ENCODE data around the gene KCNJ18.
"Not testable (repeated sequence)": the region's sequence is repeated elsewhere in the genome, so short reads cannot be mapped to it uniquely, and the experiment has no call there.

The KCNJ18 gene

GRCh38 chr17:21686165-21687015, 5.9 kb upstream of the KCNJ18 start:
- no peak for FAIRE-seq

GRCh38 chr17:21687136-21687953, 5.0 kb upstream of the KCNJ18 start:
- FAIRE-seq, result no peak

- no peak for FAIRE-seq
Measured at GRCh38 chr17:21688293-21688949, 3.9 kb upstream of the KCNJ18 start.

- no peak for FAIRE-seq
Measured at GRCh38 chr17:21689604-21690003, 2.7 kb upstream of the KCNJ18 start.

- FAIRE-seq, result not testable (repeated sequence)
Measured at GRCh38 chr17:21690811-21691210, 1.5 kb upstream of the KCNJ18 start.

- FAIRE-seq, result not testable (repeated sequence)
Measured at GRCh38 chr17:21691481-21691880, 842 bp upstream of the KCNJ18 start.

- not testable (repeated sequence) for FAIRE-seq
Measured at GRCh38 chr17:21692704-21693065, 362 bp downstream of the KCNJ18 start.

GRCh38 chr17:21693391-21693796, 1.1 kb downstream of the KCNJ18 start:
- not testable (repeated sequence) for FAIRE-seq

- not testable (repeated sequence) for FAIRE-seq
Measured at GRCh38 chr17:21693937-21694336, 1.6 kb downstream of the KCNJ18 start.

GRCh38 chr17:21696227-21696626, 3.9 kb downstream of the KCNJ18 start:
- not testable (repeated sequence) for FAIRE-seq

- FAIRE-seq, result not testable (repeated sequence)
Measured at GRCh38 chr17:21696842-21697507, 4.7 kb downstream of the KCNJ18 start.

- not testable (repeated sequence) for FAIRE-seq
Measured at GRCh38 chr17:21697508-21697860, 5.2 kb downstream of the KCNJ18 start.

- not testable (repeated sequence) for FAIRE-seq
Measured at GRCh38 chr17:21698437-21699075, 6.2 kb downstream of the KCNJ18 start.

- not testable (repeated sequence) for FAIRE-seq
Measured at GRCh38 chr17:21699124-21699523, 6.8 kb downstream of the KCNJ18 start.

- FAIRE-seq, result not testable (repeated sequence)
Measured at GRCh38 chr17:21699573-21700236, 7.4 kb downstream of the KCNJ18 start.

GRCh38 chr17:21701090-21701489, 8.8 kb downstream of the KCNJ18 start:
- FAIRE-seq, result not testable (repeated sequence)

GRCh38 chr17:21702029-21702428, 9.7 kb downstream of the KCNJ18 start:
- not testable (repeated sequence) for FAIRE-seq

- not testable (repeated sequence) for FAIRE-seq
Measured at GRCh38 chr17:21702521-21702920, 10.2 kb downstream of the KCNJ18 start.

- not testable (repeated sequence) for FAIRE-seq
Measured at GRCh38 chr17:21702940-21703640, 10.8 kb downstream of the KCNJ18 start.

- FAIRE-seq, result not testable (repeated sequence)
Measured at GRCh38 chr17:21703891-21704872, 11.9 kb downstream of the KCNJ18 start.
